HG03280 (cell line): ENCODE data around the gene RNF135.
"Not testable (repeated sequence)": the region's sequence is repeated elsewhere in the genome, so short reads cannot be mapped to it uniquely, and the experiment has no call there.

Experiments
- ATAC-seq: cut with Tn5 transposase; IDR thresholded peaks from one replicate; pipeline ENCODE4 v1.9.1; 2021; ENCODE audit warnings: mild to moderate bottlenecking, moderate library complexity; ENCODE audit not compliant: unreplicated experiment

Gene RNF135

DNA sequence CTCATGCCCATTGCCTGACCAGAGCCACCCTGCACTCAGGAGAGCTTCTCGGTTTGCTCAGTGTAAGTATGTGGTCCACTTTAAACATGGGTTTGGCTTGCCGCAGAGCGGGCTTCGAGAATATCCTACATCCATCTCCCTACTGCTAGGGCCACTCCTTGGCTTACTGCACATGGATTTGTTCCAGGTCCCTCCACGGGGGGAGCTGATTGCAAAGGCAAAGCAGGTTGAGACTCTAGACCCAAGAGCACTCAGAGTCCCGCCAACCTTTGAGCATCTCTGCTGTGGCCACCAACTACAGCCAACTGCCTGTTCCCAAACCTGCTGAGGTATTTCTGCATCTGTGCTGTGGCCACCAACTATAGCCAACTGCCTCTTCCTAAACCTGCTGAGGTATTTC, 26.4 kb downstream of the RNF135 start:
- ATAC-seq: no peak

DNA sequence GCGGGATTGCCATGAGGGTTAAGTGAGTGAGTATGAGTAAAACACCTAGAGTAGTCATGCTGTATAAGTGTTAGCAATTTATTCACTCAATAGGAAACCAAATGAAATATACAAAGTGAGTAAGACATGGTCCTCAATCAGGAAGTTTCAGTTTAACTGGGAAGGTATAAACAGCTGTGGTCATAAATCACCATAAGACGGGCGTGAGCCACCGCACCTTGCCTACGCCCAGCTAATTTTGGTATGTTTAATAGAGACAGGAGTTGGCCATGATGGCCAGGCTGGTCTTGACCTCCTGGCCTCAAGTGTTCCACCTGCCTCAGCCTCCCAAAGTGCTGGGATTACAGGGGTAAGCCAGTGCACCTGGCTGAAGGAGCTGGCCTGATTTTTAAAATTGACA, 27.0 kb downstream of the RNF135 start:
- ATAC-seq: no peak

DNA sequence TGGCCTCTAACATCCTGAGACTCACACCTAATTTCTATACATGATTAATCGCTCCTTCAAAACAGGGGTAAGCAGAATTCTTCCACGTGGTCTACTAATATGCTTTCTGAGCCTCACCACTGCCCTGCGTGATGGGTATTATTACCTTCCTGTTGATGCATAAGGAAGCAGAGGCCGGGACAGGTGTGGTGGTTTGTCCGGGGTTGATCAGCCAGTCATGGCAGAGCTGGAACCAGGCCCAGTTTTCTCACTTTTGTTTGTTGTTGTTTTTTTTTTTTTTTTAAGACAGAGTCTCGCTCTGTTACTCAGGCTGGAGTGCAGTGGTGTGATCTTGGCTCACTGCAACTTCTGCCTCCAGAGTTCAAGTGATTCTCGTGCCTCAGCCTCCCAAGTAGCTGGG, 31.2 kb downstream of the RNF135 start:
- no peak for ATAC-seq

DNA sequence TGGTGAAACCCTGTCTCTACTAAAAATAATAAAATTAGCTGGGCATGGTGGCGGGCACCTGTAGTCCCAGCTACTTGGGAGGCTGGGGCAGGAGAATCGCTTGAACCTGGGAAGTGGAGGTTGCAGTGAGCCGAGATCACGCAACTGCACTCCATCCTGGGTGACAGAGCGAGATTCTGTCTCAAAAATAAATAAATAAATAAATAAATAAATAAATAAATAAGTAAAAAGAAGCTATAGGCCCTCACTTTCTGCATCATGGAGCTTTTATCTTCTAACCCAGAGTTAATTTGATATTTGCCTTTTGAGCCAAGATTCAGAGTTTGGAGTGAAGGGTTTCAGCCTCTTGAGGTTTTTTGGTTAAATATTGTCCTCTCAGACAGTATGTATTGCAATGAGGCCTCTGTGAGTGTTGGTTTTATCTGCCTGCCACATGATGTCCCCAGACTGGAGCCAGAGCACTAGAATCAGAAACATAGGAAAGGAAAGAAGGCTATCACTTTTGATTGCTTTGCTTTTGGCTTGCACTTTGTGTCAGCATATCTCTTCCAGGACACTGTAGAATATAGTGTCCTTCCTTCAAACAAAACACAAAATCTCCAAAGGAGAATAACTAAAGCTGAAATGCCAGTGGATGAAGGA, 32.5 kb downstream of the RNF135 start:
- no peak for ATAC-seq

DNA sequence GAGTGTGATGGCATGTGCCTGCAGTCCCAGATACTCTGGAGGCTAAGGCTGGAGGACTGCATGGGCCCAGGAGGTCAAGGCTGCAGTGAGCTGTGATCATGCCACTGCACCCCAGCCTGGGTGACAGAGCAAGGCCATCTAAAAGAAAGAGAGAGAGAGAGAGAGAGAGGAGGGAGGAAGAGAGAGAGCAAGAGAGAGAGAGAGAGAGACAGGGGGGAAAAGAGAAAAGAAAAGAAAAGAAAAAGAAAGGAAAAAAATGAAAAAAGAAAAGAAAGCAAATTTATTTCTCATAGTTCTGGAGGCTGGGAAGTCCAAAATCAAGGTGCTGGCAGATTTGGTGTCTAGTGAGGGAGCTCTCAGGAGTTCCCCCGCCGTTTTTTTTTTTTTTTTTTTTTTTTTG, 33.3 kb downstream of the RNF135 start:
- ATAC-seq: no peak

DNA sequence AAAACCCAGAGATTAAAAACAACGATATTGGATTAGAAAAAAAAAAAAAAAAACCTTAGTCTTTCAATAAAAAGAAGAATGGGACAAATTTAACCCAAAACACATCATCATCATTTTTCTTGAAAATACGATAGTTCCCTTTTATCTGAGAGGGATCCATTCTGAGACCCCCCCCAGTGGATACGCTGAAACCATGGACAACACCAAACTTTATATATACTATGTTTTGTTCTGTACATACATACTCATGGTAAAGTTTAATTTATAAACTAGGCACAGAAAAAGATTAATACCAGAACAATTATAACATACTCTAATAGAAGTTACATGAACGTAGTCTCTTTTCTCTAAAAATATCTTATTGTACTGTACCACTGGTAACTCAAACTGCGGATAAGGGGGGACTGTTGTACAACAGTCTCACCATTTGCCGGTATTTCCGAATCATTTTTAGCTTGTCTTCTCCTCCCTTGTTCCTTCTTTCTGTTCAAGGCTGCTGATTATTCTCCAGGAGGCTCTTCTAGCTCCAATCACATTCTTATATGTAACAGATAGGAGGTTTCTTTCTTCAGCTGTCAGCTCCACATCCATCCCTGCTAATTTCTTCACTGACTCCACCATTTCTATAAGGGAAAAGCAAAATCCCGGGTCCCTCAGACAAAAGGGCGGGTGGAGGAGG, 37.0 kb downstream of the RNF135 start:
- no peak for ATAC-seq

DNA sequence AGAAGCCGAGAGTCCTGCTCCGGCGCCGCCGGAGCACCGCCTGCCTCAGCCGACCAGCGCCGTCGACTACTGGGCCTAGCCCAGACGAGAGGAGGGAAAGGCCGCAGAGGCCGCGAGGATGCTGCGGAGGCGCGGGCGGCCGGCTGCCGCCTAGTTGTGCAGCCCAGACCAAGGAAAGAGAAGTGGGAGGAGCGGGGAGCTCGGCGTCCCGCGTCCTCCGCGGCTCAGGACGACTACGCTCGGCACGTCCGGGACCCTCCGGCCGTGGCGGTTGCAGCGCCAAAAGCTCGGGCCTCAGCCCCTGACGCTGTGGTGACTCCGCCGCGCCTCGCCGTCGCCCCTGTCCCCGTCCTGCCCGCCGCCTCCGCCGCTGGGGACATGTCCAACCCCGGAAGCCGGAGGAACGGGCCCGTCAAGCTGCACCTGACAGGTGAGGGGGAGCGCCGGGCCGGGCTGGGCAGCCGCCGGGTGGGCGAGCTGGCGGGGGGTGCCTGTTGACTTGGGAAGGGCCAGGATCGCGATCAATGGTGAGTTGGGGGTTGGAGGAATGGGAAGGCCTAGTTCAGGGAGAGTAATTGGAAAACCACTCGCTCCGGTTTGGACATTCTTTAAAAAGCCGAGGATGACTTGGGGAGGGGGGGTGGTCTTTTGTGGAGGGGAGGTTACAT, 37.7 kb downstream of the RNF135 start:
- peak; percentile 57 for ATAC-seq

DNA sequence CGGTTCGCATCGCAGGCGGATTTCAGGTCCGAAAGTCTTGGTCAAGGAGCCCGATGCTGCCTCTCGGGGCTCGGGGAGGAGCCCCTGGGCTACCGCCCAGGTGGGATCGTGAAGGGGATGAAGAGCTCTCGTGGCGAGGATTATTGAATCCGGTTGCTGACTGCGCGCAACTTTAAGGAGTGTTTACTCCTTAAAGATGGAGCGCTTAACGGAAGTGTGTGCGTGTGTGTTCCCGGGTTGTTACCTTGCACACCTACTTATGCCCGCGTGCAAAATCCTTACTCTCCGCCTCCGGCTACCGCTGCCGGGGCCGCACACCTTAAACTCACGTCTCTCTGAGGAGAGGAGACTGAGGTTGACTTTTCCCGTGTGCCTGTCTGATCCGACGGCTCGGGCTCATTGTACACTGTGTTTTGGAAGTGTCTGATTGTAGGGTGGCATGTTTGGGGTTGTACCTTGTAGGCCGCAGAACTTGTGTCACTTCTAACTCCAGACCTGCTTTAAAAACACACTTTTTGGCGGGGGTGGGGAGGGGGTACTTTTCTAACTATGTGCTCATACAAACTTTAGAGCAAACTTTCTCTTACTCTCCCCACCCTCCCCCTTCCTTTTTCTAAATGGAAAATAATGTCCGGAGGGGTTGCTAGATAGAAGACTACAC, 38.3 kb downstream of the RNF135 start:
- ATAC-seq: not testable (repeated sequence)

DNA sequence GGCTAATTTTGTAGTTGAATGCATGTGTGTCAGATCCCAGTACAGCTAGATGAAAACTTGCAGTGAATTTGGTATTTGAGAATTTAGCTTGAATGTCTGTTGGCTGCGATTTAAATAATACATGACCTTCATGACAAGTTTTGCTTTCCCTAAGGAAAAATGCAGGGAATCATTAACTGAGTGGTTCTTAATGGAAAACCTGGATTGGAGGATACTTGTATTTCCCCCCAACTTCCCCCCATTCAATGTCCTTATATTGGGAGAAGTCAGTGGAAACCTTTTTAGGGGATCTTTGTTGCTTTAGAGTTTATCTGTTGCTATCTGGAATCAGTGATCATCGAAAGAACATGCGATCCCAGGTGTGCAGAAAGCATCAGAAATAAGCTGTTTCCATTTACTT, 39.2 kb downstream of the RNF135 start:
- ATAC-seq: not testable (repeated sequence)

DNA sequence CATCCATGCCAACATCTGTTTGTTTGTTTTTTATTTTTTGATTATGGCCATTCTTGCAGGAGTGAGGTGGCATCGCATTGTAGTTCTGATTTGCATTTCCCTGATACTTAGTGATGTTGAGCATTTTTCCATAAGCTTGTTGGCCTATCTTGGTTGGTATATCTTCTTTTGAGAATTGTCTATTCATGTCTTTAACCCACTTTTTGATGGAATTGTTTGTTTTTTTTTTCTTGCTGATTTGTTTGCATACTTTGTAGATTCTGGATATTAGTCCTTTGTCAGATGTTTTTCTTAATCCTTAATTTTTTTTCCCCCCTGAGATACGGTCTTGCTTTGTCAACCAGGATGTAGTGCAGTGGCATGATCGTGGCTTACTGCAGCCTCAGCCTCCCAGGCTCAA, 43.0 kb downstream of the RNF135 start:
- no peak for ATAC-seq

DNA sequence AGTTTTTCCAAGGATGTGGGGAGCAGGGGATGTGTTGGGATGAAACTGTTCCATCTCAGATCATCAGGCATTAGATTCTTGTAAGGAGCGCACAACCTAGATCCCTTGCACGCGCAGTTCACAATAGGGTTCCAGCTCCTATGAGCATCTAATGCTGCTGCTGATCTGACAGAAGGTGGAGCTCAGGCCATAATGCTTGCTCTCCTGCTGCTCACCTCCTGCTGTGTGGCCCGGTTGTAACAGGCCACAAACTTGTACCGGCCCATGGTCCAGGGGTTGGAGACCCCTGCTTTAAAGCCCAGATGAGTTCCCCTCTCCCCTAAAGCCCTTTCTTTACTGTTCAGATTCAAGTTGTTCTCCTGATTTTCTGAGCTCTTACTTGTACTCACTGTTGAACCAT, 44.8 kb downstream of the RNF135 start:
- no peak for ATAC-seq

DNA sequence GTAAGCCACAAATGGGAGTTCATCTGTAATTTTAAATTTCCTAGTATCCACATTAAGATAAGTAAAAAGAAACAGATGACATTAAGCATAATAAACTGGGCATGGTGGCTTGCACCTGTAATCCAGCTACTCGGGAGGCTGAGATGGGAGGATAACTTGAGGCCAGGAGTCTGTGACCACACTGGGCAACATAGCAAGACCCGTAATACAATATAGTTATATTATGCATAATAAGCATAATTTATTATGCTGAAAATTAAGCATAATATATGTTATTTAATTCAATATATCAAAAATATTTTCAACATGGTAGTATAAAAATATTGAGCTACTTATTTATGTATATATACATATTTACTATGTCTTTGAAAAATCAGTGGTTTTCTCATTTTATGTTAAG, 48.2 kb downstream of the RNF135 start:
- no peak for ATAC-seq

DNA sequence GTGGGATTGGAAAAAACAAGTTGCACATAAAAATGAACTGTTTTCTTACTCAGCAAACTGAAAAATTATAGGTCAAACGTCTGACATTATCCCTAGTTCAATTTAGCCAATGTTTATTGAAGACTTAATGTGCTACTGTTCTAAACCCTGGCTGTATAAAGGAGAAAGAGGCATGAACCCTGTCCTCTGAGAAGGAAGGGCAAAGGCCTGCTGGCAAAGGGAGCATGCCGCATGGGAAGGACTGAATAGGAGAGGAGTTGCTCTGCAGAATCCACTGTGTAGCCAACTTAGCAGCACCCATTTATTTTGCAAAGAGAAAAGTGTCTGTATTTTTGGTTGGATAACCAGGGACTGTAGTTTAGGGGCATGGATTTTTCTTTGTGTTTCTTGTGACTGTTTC, 52.3 kb downstream of the RNF135 start:
- ATAC-seq: not testable (repeated sequence)

DNA sequence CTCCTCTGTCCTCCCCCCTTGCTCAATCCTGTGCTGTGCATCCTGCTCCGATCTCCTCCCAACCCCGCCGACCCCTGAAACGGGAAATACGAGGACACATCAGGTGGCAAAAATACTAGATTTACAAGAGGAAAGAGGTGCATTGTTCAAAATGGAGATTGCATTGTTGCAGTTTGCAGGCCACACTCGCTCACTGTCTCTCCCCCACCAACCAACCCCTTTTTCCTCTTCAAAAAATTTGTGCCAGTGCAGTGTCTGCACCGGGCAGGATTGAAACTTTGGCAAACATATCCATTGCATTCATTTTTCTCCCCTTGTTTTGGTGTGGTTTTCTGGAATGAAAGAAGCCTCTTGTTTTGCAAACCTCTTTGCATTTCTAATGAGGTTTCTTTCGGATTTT, 61.0 kb downstream of the RNF135 start:
- no peak for ATAC-seq

DNA sequence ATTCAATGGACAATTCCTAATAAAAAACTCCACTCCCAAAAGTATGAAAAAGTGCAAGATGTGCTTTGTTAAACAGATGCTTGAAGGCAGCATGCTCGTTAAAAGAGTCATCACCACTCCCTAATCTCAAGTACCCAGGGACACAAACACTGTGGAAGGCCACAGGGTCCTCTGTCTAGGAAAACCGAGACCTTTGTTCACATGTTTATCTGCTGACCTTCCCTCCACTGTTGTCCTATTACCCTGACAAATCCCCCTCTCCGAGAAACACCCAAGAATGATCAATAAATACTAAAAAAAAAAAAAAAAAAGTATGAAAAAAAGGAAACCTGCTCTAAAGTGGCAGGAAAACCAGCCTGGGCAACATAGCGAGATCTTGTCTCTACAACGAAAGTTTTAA, 64.8 kb downstream of the RNF135 start:
- ATAC-seq: not testable (repeated sequence)

DNA sequence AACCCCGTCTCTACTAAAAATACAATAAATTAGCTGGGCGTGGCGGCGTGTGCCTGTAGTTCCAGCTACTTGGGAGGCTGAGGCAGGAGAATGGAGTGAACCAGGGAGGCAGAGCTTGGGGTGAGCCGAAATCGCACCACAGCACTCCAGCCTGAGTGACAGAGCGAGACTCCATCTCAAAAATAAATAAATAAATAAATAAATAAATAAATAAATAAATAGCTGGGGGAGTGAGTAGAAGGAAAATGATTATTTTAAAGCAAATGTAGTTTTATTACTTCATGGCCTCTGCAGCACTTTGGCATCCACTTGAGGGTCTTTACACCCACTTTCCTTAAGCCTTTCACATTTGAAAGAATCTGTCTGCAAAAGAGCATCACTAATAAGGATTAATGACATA, 70.0 kb downstream of the RNF135 start:
- not testable (repeated sequence) for ATAC-seq

DNA sequence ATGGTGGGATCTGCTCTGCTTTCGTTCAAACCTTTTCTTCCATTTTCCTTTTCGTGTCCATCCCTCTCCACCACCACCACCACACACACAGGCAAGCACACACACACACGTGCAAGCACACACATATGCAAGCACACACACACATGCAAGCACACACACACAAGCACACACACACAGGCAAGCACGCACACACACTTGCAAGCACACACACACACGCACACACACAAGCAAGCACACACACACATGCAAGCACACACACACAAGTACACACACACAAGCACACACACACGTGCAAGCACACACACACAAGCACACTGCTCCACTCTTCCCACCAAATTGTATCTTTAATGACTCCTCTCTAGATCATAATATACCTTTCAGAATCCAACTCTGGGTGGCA, 71.5 kb downstream of the RNF135 start:
- not testable (repeated sequence) for ATAC-seq

DNA sequence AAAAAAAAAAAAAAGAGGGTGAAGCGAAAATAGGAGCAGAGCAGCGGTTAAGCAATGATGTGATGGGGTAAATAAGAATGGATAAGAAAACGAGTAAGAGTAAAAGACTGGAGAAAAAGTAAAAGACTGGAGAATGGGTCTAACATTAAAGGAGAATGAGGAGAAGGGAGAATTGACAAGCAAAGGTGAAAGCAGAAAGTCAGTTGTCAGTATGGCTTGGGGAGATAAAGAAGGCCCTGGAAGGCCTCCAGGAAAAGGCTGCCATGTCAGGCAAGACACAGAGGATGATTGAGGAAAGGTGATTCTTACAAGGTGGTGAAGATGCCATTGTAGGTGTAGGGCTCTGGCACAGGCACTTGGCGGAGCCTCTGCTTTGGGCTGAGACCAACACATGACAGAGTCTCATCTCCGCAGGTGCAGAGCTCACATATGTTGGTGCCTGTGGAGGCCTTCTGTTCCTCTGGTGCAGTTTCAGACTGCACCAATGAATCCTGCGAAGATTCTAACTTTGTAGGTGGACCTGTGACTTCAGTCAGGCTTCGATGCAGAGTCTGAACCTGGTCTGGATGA, 76.1 kb downstream of the RNF135 start:
- not testable (repeated sequence) for ATAC-seq

DNA sequence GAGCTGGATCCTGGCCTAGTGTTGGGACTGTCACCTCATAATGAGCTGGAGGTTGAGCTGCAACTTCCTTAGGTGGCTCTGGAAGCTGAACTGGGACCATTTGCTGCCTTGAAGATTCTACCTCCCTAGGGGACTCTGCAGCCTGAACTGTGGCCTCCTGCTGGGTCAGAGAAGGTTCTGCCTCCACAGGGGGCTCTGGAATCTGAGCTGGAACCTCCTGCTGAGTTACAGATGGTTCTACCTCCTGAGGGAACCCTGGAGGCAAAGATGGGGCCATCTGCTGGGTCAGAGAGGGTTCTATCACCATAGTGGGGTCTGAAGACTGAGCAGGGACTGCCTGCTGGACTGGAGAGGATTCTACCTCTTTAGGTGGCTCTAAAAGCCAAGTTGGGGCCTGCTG, 77.3 kb downstream of the RNF135 start:
- ATAC-seq: no peak

DNA sequence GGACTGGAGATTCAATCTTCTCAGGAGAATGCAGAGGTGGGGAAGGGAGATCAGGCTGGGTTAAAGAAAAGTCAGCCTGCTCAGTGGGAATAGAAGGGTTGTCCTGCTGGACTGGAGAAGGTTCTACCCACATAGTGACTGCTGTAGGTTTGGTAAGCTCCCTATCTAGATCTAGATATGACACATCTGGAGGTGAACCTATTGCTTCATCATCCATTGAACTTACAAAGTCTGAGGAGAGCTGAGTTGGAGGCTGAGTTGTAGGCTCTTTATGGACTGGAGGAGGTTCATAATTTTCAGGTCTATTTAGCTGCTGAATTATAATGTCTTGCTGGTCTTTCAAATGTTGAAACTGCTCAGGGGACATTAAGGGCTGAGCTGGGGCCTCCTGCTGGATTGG, 77.9 kb downstream of the RNF135 start:
- ATAC-seq: no peak
